ENCODE measurements around the gene KATNB1.

Gene KATNB1

GRCh38 chr16:57798267-57798810, 62.8 kb downstream of the KATNB1 start:
- TF ChIP-seq EZH2 (optimal IDR thresholded peaks at IDR 0.05; ENCODE audit: low read depth, low read length) (no peak), EZH2phosphoT487 (IDR thresholded peaks at IDR 0.05; ENCODE audit: low read length) (no peak), CTCF (IDR thresholded peaks at IDR 0.05; ENCODE audit: low read length) (no peak)
- Histone ChIP-seq H3K9ac (ENCODE audit: low read length) (peak overlapping the region; percentile 68; the same call in 1 of the 2 replicates), H4K20me1 (ENCODE audit: insufficient read depth, low read length) (no peaks in the 10 kb centered on the region), H3K79me2 (ENCODE audit: low read length) (peaks cover 24% of the 10 kb centered on the region), H3K4me2 (ENCODE audit: low read depth, low read length) (peak overlapping the region; percentile 95), H3F3A (ENCODE audit: insufficient read depth, low read length) (peaks cover 6% of the 10 kb centered on the region), H3K36me3 (replicated peaks; ENCODE audit: insufficient read depth, low read length) (no peaks in the 10 kb centered on the region), H3K27ac (ENCODE audit: low read length) (no peak overlapping the region), H2AFZ (ENCODE audit: low read length) (peak overlapping the region; percentile 73), H3K4me3 (ENCODE audit: low read length) (peak overlapping the region; percentile 78), H3K9me3 (replicated peaks; ENCODE audit: insufficient read depth, low read length) (no peaks in the 10 kb centered on the region), H3K27me3 (replicated peaks; ENCODE audit: insufficient read depth, low read length) (no peaks in the 10 kb centered on the region), H3K4me1 (ENCODE audit: low read length) (peaks cover 27% of the 10 kb centered on the region), H3K9me2 (replicated peaks; ENCODE audit: insufficient read depth, low read length) (no peaks in the 10 kb centered on the region)
- DNase-seq: no peak

DNA sequence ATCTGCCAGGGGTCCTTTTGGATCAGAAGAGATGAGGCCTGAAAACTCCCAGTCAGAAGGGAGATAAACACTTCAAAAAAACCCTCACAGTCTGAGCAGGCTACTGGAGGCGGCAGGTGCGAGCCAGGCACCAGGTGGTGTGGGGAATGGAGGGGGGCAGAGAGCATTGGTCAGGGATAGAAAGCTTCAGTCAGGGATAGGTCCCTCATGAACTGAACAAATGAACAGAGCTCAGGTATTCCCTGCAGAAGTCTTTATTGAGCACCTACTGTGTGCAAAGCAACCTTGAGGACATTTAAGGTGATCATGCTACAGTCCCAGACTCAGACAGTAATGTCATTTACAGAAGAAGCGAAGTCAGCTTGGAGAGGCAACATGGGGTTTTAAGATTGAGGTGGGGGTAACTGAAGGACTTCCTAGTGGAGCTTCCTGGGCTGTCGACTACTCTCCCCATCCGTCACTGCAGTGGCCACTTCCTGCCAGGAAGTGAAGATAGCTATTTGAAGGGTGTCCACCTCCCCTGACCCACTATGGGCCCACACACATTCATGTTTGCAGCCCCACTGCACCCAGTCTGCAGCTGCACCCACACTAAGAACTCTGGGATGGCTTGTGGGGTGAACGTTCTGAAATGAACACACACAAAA, 63.5 kb downstream of the KATNB1 start:
- Histone ChIP-seq H3F3A (ENCODE audit: insufficient read depth, low read length) (peaks cover 6% of the 10 kb centered on the region), H3K4me3 (ENCODE audit: low read length) (no peak overlapping the region), H3K9me2 (replicated peaks; ENCODE audit: insufficient read depth, low read length) (no peaks in the 10 kb centered on the region), H3K4me2 (ENCODE audit: low read depth, low read length) (no peak overlapping the region), H3K79me2 (ENCODE audit: low read length) (peaks cover 24% of the 10 kb centered on the region), H3K4me1 (ENCODE audit: low read length) (peaks cover 27% of the 10 kb centered on the region), H3K27ac (ENCODE audit: low read length) (no peak overlapping the region), H4K20me1 (ENCODE audit: insufficient read depth, low read length) (no peaks in the 10 kb centered on the region), H3K9ac (ENCODE audit: low read length) (no peak overlapping the region), H2AFZ (ENCODE audit: low read length) (no peak overlapping the region), H3K9me3 (replicated peaks; ENCODE audit: insufficient read depth, low read length) (no peaks in the 10 kb centered on the region), H3K36me3 (replicated peaks; ENCODE audit: insufficient read depth, low read length) (no peaks in the 10 kb centered on the region), H3K27me3 (replicated peaks; ENCODE audit: insufficient read depth, low read length) (no peaks in the 10 kb centered on the region)
- TF ChIP-seq EZH2phosphoT487 (IDR thresholded peaks at IDR 0.05; ENCODE audit: low read length) (no peak), CTCF (IDR thresholded peaks at IDR 0.05; ENCODE audit: low read length) (no peak), EZH2 (optimal IDR thresholded peaks at IDR 0.05; ENCODE audit: low read depth, low read length) (no peak)
- DNase-seq: no peak

- H3K4me1 ChIP-seq (ENCODE audit: low read length): peaks cover 26% of the 10 kb centered on the region
- DNase-seq: no peak
- no peaks in the 10 kb centered on the region for H3K36me3 ChIP-seq (replicated peaks; ENCODE audit: insufficient read depth, low read length)
- no peak overlapping the region for H3K9ac ChIP-seq (ENCODE audit: low read length)
- H2AFZ ChIP-seq (ENCODE audit: low read length): no peak overlapping the region
- no peak overlapping the region for H3K27ac ChIP-seq (ENCODE audit: low read length)
- no peak overlapping the region for H3K4me3 ChIP-seq (ENCODE audit: low read length)
- H4K20me1 ChIP-seq (ENCODE audit: insufficient read depth, low read length): no peaks in the 10 kb centered on the region
- H3K27me3 ChIP-seq (replicated peaks; ENCODE audit: insufficient read depth, low read length): no peaks in the 10 kb centered on the region
- H3F3A ChIP-seq (ENCODE audit: insufficient read depth, low read length): peaks cover 6% of the 10 kb centered on the region
- H3K9me2 ChIP-seq (replicated peaks; ENCODE audit: insufficient read depth, low read length): no peaks in the 10 kb centered on the region
- no peak for TF ChIP-seq EZH2 (optimal IDR thresholded peaks at IDR 0.05; ENCODE audit: low read depth, low read length)
- TF ChIP-seq CTCF (IDR thresholded peaks at IDR 0.05; ENCODE audit: low read length): no peak
- TF ChIP-seq EZH2phosphoT487 (IDR thresholded peaks at IDR 0.05; ENCODE audit: low read length): no peak
- H3K9me3 ChIP-seq (replicated peaks; ENCODE audit: insufficient read depth, low read length): no peaks in the 10 kb centered on the region
- H3K4me2 ChIP-seq (ENCODE audit: low read depth, low read length): no peak overlapping the region
- peaks cover 20% of the 10 kb centered on the region for H3K79me2 ChIP-seq (ENCODE audit: low read length)
These were observed 64.1 kb downstream of the KATNB1 start for GRCh38 chr16:57799600-57800199.

Data from MM.1S (cell line).